GM19238 (cell line): ENCODE results near the gene GALNT17.

Source experiments
- DNase-seq: peaks from one replicate; pipeline ENCODE4 v3.0.0; 2011; ENCODE audit warnings: low spot score; ENCODE audit not compliant: insufficient read length

Gene GALNT17

DNA sequence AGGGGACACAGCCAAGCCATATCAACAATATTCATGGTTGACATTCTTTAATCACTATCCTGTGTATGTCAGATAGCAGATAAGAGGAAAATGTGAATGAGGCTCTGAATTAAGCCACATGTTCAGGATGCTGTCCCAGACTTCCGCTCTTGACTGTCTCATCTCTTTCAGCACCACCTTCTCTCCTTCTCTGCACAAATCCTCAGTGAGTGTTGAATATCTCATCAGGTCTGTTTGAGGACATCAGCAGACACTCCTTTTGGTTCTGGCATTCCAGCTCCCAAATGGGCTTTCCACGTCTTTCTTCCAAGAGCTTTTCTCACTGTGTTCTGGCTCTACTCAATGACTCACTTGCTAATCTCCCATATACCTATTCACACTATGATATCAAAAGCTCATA, 321.7 kb downstream of the GALNT17 start:
- DNase-seq, result no peak

DNA sequence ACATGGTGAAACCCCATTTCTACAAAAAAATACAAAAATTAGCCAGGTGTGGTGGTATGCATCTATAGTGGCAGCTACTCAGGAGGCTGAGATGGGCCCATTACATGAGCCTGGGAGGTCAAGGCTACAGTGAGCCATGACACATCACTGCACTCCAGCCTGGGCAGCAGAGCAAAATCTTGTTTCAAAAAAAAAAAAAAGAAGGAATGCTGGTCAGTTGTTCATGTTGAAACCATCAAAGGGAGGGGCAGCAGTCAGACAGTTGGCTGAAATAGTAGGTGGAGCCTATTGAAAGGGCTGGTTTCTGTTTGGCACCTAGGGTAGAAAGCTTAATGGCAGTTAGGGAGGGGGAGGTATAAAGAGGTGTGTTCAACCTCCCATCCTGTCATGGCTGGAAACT, 323.0 kb downstream of the GALNT17 start:
- DNase-seq, result no peak

DNA sequence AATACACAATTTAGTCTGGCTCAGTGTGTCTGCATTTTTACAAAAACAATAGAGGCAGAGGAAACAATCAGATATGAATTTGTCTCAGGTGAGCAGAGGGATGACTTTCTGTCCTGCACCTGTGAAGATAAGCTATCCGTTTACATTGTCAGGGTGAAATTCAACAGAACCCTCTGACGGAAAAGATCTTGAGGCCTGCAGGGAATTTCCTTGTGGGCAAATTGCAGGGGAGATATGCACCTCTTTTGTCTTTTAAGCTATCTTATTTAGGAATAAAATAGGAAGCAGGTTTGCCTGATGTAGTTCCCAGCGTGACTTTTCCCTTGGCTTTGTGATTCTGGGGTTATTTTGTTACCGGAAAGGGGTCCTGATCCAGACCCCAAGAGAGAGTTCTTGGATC, 325.1 kb downstream of the GALNT17 start:
- DNase-seq, result no peak

DNA sequence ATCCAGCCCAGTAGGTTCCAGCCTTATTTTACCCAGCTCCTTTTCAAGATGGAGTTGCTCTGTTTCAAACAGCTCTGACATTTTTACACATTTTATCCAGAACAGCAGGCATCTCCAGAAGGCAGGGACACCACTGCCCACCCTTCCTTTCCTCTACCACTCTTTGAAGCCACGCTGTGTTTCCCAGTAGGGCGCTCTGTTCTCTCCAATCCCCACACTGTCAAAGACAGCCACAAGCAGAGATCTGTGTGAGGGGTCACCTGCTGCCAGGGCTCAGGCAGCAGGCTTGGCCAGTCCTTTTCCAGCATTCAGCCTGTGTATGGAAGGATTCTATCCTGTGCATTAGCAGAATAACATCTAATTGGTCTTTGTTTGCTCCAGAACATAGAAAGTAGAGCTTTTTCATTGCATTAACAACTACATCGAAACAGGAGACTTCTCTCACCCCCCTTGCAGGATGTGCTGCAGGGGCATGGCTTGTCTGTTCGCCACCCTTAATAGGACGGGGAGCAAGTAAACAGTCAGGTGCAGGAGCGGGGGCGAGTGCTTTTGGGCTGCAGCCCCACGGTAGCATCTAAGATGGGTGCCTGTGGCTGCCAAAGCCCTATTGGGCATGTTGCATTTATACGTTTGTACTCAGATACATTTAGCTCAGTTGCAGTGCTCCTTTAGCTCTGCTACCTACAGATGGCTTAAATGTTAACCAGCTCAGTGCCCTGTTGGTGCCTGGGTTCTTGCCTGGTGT, 326.1 kb downstream of the GALNT17 start:
- no peak for DNase-seq

DNA sequence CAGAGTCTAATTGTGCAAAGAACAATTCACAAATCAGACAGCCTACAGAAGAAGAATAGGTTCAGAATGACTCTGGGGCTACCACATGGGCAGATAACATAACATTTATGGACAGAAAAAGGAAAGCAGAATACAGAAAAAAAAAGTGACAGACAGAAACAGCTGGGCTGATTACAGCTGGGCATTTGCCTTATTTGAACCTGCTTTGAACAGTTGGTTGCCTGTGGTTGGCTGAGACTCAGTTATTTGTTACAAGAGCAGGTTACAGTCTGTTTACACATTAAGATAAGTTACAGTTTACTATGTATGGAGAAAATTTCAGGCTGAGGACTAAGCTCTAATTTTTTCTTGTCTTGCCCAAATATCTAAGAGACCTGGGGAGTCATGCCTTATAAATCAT, 327.2 kb downstream of the GALNT17 start:
- DNase-seq, result no peak

DNA sequence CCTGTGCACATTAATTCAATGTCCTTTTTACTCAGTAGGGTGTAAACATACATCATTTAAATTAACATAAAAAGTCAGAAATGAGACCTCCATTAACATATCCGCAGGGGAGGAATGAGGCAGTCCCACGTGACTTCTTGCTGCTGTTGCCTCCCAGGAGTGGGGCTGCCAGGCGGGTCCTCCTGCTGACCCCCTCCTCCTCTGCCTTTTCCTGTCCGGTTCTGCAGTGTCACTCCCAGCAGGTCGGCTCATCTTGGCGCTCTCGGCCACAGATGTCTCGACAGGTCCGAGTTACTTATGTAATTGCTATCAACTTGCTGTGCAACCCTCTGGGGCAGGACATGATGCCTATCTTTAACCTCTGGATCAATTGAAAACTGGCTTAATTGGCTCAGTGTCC, 329.6 kb downstream of the GALNT17 start:
- DNase-seq, result no peak

DNA sequence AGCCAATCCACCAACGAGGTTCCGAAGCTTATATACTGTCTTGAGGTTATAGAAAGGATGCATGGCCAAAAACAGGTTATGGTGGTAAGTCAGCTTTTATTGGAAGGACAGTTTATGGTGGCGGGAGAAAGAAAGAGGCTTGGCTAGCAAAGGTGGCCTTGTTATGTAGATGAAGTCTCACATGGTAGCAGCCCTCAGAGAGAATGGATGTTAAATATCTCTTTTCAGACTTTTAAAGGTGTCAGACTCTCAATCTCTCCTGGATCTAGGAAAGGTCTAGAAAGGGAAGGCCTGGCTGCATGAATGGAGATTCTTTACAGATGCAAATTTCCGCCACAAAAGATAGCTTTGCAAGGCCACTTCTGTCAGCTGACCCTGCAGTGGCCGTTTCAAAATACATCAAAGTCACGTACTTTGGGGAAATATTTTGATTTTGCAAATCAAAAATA, 333.8 kb downstream of the GALNT17 start:
- no peak for DNase-seq

DNA sequence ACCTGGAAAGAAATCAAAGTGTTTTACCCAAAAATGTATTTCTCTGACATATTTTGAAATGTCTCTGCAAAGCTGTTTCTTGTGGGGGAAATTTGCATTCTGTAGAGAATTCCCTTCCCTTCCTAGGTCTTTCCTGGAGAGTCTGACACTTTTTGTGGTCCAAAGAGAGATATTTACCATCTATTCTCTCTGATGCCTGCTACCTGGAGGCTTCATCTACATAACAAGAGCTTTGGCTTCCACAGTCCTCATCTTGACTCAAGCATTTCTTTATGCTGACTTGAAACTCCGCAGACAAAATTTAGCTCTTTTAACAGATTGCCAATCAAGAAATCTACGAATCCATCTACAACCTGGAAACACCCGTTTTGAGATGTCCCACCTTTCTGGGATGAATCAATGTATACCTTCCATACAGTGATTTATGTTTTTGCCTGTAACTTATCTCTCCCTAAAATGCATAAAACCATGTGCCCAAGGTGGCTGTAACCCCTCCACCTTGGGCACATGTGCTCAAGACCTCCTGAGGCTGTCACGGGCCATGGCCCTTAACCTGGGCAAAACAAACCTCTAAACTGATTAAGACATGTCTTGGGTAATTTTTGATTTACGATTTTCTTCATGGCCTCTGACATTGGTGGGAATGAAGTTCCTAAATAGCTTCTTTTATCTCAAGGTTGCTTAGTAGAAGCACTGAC, 334.7 kb downstream of the GALNT17 start:
- no peak for DNase-seq

DNA sequence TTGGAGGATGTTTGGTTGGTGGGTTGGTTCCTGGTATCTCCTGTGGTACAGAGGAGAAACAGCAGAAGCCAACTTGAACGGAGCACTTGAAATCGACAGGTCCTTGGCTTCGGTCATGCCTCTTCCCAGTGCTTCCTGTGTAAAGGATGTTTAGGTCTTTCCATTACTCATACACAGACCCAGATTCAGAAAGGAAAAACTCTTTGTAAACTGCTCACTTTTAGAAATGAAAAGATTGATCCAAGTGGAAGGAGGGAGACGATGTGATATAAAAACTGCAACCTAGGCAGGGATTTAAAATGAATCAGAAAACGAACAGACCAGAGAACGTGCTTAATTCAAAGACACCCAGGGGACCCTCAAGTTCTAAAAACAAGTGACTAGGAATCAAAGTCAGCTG, 338.4 kb downstream of the GALNT17 start:
- DNase-seq, result no peak

DNA sequence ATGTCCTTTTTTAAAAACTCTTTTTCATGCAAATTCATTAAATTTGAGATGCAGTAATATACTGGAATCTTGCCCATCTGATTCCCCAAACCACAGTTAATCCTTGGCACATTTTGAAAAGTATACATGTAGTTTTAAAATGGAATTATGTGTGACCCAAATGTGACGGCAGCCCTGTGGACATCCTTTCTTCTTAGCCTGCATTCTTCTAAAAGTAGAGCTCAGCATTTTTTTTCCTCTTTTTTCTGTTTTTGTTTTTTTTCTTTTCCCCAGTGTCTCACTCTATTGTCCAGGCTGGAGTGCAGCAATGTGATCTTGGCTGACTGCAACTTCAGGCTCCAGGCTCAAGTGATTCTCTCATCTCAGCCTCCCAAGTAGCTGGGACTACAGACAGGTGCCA, 338.9 kb downstream of the GALNT17 start:
- DNase-seq, result no peak

DNA sequence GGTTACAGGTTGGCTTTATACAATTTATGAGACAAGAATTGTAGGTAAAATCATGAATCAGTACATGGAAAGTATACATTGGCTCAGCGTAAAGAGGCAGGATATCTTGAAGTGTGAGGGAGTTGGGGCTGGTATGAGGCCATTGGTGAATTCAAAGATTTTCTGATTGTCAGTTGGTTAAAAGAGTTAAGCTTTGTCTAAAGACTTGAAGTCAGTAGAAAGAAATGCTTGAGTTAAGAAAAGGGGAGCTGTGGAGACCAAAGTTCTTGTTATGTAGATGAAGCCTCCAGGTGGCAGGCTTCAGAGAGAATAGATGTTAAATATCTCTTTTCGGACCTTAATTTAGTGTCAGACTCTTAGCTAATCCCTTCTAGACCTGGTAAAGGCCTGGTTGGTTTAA, 341.0 kb downstream of the GALNT17 start:
- DNase-seq, result no peak

DNA sequence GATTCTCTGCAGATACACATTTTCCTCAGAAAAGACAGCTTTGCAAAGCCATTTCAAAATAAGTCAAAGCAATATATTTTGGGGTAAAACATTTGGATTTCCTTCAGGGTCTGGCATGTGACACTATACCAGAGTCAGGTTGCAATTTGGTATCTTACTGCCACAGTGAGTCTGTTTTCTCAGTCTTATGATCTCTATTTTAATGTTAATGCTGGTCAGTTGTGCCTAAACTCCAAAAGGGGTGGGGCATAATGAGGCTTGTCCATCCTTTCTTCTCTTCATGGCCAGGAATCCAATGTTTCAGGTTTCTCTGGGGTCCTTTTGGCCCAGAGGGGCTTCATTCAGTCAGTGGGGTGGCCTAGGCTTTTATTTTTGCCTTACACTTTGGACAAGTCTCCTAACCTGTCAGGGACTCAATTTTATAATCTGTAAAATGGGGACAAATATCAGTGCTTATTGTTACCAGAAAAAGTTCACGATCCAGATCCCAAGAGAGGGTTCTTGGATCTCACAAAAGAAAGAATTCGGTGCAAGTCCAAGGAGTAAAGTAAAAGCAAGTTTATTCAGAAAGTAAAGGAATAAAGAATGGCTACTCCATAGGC, 341.5 kb downstream of the GALNT17 start:
- no peak for DNase-seq

DNA sequence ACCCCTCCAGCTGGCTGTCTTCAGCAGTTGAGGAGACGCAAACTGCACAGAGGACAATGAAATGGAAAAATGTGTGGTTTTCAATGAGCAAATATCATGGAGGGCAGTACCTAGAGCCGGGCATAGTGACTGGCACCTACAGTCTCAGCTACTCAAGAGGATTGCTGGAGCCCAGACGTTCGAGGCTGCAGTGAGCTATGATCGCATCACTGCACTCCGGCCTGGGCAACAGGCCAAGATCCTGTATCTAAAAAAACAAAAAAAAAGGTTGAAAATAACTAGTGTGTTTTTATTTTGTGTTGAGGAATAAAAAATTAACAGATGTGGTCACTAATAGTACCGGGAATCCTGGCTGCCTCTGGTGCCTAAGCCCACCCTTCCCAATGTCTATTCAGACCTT, 345.5 kb downstream of the GALNT17 start:
- DNase-seq, result no peak

DNA sequence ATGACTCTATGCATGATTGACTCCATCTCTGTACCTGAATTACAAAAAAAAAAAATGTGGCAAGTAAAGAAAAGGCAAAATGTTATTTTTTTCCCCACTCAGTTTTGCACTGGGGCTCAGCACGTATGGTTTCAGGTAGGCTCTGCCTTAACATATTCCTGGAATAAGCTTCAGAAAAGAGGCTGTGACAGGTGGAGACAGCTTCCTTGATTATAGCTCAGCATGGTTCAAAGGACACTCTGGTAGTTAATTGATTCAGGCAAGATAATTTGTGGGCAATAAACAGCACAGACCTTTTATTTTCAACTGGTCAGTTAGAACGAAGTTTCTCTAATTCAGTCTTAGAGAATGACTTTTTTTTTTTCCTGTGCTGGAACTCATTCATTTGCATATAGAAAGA, 347.3 kb downstream of the GALNT17 start:
- no peak for DNase-seq

DNA sequence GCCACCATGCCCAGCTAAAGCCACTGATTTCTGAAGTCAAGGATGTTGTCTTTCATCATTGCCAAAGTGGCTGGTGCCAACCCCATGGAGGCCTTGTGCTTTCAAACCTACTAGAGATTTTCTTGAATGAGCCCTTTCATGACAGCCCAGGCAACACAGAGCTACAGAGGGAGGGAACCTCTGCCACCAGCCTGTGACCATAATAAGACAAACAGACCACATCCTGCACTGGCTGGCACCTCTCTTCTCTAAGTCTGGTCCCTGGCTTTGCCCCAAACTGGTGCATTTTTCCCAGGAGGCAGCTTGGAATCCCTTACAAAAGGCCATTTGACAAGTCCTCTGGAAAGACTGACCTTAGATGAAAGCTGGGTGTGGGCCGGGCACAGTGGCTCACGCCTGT, 348.8 kb downstream of the GALNT17 start:
- no peak for DNase-seq

DNA sequence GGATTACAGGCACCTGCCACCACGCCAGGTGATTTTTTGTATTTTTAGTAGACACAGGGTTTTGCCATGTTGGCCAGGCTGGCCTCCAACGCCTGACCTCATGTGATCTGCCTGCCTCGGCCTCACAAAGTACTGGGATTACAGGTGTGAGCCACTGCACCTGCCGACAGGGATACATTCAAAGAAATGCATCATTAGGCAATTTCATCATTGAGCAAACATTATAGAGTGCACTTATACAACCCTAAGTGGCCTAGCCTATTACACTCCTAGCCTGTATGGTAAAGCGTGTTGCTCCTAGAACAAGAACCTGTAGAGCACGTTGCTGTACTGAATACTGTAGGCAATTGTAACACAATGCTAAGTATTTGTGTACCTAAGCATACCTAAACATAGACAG, 350.3 kb downstream of the GALNT17 start:
- no peak for DNase-seq

DNA sequence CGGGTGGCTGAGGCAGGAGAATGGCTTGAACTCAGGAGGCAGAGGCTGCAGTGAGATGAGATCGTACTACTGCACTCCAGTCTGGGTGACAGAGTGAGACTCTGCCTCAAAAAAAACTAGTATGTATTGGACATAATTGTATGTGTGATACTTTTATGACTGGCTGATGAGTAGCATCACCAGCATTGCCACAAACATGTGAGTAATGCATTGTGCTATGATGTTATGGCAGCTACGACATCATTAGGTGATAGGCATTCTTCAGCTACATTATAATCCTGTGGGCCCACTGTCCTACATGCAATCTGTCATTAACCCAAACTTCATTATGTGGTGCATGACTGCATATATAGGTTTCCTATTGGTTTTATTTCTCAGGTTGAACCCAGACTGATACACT, 352.4 kb downstream of the GALNT17 start:
- DNase-seq, result no peak

DNA sequence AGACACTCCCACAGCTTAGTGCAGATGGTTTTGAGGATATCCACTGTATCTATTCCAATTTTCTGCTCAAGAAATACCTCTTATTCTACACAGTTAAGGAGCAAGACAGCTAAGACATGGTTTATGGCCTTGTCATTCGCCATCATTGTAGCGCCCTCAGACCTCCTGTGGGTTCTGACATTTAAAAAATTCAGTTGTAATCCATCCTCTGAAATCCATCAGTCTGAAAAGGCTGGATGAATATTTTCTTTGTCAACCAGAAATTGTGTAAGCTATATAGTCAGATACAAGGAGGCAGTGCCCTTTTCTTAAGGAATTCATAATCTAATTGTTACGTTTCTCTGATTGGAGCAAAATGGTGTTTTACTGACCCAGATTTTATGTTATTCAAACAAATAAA, 353.6 kb downstream of the GALNT17 start:
- no peak for DNase-seq

DNA sequence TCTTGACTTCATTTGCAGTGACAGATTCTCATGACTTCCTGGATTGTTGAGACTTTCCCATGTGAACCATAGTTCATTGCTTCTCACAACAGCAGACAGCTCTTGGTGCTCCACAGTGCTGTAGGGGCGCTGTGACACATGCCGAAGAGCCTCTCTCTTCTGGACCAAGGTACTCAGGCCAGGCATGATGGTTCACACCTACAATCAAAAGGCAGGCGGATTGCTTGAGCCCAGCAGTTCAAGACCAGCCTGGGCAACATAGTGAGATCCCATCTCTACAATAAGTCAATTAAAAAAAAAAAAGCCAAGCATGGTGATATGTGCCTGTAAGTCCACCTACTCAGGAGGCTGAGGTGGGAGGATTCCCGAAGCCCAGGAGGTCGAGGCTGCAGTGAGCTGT, 354.5 kb downstream of the GALNT17 start:
- no peak for DNase-seq

DNA sequence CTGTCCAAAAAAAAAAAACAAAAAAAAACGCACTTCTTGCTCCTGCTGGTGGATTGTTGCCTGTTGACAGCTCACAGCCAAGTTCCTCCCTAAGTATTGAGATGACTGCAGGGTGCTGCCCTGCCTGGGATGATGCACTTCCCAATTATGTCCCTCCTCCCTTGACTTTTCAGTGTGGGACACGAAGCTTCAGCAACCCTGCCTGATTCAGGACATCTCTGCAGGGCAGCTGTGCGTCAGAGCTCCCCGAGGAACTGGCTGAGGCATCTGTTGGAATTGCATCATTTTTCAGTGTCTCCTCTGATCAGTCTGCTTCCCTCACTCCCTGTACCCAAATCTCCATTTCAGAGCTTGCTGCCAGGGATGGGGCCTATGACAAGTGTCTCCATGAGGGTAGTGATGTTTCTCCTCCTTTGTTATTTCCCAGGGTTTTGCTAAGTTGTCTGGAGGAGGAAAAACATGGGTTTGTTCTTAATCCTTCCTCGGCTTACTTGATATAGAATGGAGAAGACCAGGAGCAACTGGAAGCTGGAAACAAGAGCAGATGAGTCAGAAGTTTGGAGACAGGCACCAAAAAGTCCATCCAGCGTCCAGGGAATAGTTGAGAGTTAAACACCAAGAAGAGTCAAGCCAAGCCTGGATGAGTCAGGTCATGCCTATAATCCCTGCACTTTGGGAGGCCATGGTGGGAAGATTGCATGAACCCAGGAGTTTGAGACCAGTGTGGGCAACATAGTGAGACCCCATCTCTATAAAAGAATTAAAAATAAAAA, 355.1 kb downstream of the GALNT17 start:
- DNase-seq, result no peak

DNA sequence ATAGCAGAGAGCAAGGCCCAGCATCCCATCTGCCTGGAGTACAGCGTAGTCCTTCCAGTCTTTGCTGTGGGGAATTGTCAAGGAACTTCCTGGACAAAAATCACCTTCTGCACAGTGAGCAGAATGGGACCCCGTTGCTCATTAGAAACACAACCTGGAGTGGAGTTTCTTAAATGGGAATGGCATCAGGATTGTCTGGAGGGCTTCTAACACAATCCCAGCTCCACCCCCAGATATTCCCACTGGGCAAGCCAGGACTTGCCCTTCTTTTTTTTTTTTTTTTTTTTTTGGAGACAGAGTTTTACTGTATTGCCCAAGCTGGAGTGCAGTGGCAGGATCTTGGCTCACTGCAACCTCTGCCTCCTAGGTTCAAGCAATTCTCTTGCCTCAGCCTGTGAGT, 356.4 kb downstream of the GALNT17 start:
- DNase-seq, result no peak

DNA sequence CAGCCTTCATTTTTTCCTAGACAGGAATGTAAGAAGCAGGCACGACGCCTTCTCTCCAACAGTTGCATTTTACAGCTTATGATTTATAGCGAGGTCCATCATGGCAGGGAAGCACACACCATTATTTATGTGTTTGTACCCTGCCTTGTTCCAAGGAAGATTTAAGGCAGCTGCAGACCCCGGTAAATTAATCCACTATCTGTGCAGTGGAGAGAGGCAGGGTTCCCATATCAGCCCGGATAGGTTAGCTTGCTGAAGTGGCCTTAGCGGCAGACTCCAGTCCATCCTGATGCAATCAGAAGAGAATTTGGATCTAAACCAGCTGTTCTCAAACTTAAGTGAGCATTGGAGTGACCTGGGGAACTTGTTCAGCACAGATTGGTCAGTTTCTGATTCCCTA, 359.4 kb downstream of the GALNT17 start:
- no peak for DNase-seq
